Uterus (tissue), 4 donors: ENCODE measurements around the gene CXCL6. TPM values are rescaled to one million over a fixed set of nuclear protein-coding genes. Genes with fewer than 3 reads are reported as not detected.

ENCODE experiments used
- DNase-seq, 2 donors: peaks; one replicate each; pipeline ENCODE4 v3.0.0-alpha.2; 2019 to 2020
- H3K27ac ChIP-seq, 2 donors: fragments of 200-600 bp; sonication (generic); 1 replicate in 1 of 2; 2 replicates in 1 of 2; pipeline ENCODE4 v1.5.1; 2016 to 2018
- H3K27me3 ChIP-seq, 2 donors: fragments of 200-600 bp; sonication (generic); one replicate each; pipeline ENCODE4 v1.5.1; 2018 to 2019; ENCODE audit warnings: control low read depth in 1 of 2
- H3K36me3 ChIP-seq, 2 donors: fragments of 200-600 bp; sonication (generic); one replicate each; pipeline ENCODE4 v1.5.1; 2019; ENCODE audit warnings: control low read depth in 1 of 2
- H3K4me1 ChIP-seq, 2 donors: fragments of 200-600 bp; sonication (generic); one replicate each; pipeline ENCODE4 v1.5.1; 2018 to 2019; ENCODE audit warnings: control low read depth in 1 of 2
- H3K4me3 ChIP-seq, 2 donors: fragments of 200-600 bp; sonication (generic); 1 replicate in 1 of 2; 2 replicates in 1 of 2; pipeline ENCODE4 v1.5.1; 2018 to 2019; ENCODE audit warnings: mild to moderate bottlenecking in 1 of 2
- H3K9me3 ChIP-seq, 2 donors: fragments of 200-600 bp; sonication (generic); one replicate each; pipeline ENCODE4 v1.5.1; 2019; ENCODE audit warnings: control low read depth in 1 of 2
- CTCF ChIP-seq, 4 experiments: fragments of 200-600 bp in 2 of 4; fragments of 450-650 bp in 2 of 4; sonication (generic) in 2 of 4; IDR thresholded peaks; one replicate each; pipeline ENCODE4 v1.5.1; 2016 to 2019; ENCODE audit warnings: antibody characterized with exemption in 4 of 4, mild to moderate bottlenecking in 2 of 4, moderate library complexity in 1 of 4
- POLR2A ChIP-seq, 2 donors: fragments of 450-650 bp; IDR thresholded peaks; one replicate each; pipeline ENCODE4 v1.6.1; 2016; ENCODE audit warnings: antibody characterized with exemption in 2 of 2, mild to moderate bottlenecking in 1 of 2, moderate library complexity in 1 of 2
- intact Hi-C: fragments of 100-400 bp; cut with DNase I; formaldehyde crosslinking; loops from one replicate; pipeline ENCODE4 v1.15.1; 2023; ENCODE audit warnings: low total_unique reads
- total RNA-seq, 4 donors: library from RNA; depleted of rRNA in 3 of 4; stranded (reverse); fragments of >200 nt in 3 of 4; gene quantifications; one replicate each; pipeline versions ENCODE4 v1.1.0 to v1.2.4, GENCODE V29; 2014 to 2023
- donor health status: DM: yes; HTN: yes; CAD: no.

The CXCL6 gene
- total RNA-seq, 4 donors from 2014 or later: 0.28 to 4.1 TPM; not detected in 2

GRCh38 chr4:73823760-73824159 lies 12.7 kb upstream of the CXCL6 start:
- Histone ChIP-seq H3K4me3 (no peak overlapping the region), H3K27me3 (no peaks in the 10 kb centered on the region), H3K9me3 (no peaks in the 10 kb centered on the region), H3K4me1 (no peaks in the 10 kb centered on the region), H3K36me3 (no peaks in the 10 kb centered on the region), H3K27ac (no peak overlapping the region)
- no peak for DNase-seq
- intact Hi-C loops: no loop called here
- TF ChIP-seq CTCF (IDR thresholded peaks at IDR 0.05): no peak
- no peak for TF ChIP-seq POLR2A (IDR thresholded peaks at IDR 0.05)

DNA sequence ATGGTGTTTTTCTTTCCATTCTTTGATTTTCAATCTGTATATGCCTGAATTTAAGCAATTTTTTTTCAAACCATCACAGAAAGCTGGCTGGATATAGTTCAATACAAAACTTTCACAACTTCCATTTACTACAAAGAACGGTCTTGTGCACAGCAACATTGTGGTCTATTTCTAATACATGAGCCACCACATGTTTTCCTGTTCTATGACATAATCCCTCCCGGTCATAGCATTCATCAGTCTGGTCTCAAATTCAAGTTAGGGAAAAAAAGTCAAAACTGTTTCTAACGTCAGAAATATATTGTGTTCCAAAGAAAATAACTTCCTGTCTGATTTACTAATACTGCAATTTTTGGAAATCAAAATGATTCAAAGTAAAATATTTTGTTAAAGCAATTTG lies 7.5 kb upstream of the CXCL6 start:
- DNase-seq: no peak
- TF ChIP-seq CTCF (IDR thresholded peaks at IDR 0.05) (no peak), POLR2A (IDR thresholded peaks at IDR 0.05) (no peak)
- no peak overlapping the region for H3K4me3 ChIP-seq
- no peaks in the 10 kb centered on the region for H3K9me3 ChIP-seq
- no peaks in the 10 kb centered on the region for H3K27me3 ChIP-seq
- no peak overlapping the region for H3K27ac ChIP-seq
- no peaks in the 10 kb centered on the region for H3K36me3 ChIP-seq
- intact Hi-C loops: no loop called here
- H3K4me1 ChIP-seq: no peaks in the 10 kb centered on the region

GRCh38 chr4:73831569-73831968 lies 4.9 kb upstream of the CXCL6 start:
- Histone ChIP-seq H3K9me3 (no peaks in the 10 kb centered on the region), H3K4me3 (no peak overlapping the region), H3K27me3 (no peaks in the 10 kb centered on the region), H3K4me1 (no peaks in the 10 kb centered on the region), H3K27ac (no peak overlapping the region), H3K36me3 (no peaks in the 10 kb centered on the region)
- intact Hi-C loops: no loop called here
- TF ChIP-seq CTCF (IDR thresholded peaks at IDR 0.05): no peak
- TF ChIP-seq POLR2A (IDR thresholded peaks at IDR 0.05): no peak
- DNase-seq: no peak

GRCh38 chr4:73832651-73833237 lies 3.7 kb upstream of the CXCL6 start:
- intact Hi-C loops: no loop called here
- H3K9me3 ChIP-seq: no peaks in the 10 kb centered on the region
- no peaks in the 10 kb centered on the region for H3K27me3 ChIP-seq
- H3K4me3 ChIP-seq: no peak overlapping the region
- no peak for DNase-seq
- H3K4me1 ChIP-seq: no peaks in the 10 kb centered on the region
- no peak overlapping the region for H3K27ac ChIP-seq
- TF ChIP-seq POLR2A (IDR thresholded peaks at IDR 0.05): no peak
- TF ChIP-seq CTCF (IDR thresholded peaks at IDR 0.05): no peak
- no peaks in the 10 kb centered on the region for H3K36me3 ChIP-seq

- TF ChIP-seq POLR2A (IDR thresholded peaks at IDR 0.05) (no peak), CTCF (IDR thresholded peaks at IDR 0.05) (no peak)
- H3K27me3 ChIP-seq: no peaks in the 10 kb centered on the region
- no peaks in the 10 kb centered on the region for H3K9me3 ChIP-seq
- H3K4me1 ChIP-seq: no peaks in the 10 kb centered on the region
- intact Hi-C loops: no loop called here
- no peaks in the 10 kb centered on the region for H3K36me3 ChIP-seq
- no peak for DNase-seq
- H3K4me3 ChIP-seq: no peak overlapping the region
- H3K27ac ChIP-seq: no peak overlapping the region
Measured at GRCh38 chr4:73839071-73839470, 2.6 kb downstream of the CXCL6 start.
